ENCODE measurements around the gene OPHN1.

DNA sequence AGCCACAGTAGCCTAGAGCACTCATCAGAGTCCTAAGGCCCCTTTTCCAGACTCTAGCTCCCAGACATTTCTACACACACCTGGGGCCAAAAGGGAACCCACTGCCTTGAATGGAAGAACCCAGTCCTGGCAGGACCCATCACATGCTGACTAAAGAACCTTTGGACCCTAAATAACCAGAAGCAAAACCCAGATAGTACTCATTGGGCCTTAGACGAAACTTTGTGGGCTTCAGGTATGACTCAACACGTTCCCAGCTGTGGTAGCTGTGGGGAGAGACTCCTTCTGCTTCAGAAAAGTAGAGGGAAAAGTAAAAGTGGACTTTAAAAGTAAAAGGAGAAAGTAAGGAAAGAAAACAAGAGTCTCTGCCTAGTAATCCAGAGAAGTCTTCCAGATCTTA is 311.5 kb downstream of the OPHN1 start:
- TF ChIP-seq GATA3 (IDR thresholded peaks at IDR 0.05; ENCODE audit: low read depth, low read length) (no peak), GATA2 (IDR thresholded peaks at IDR 0.05; ENCODE audit: low read depth, low read length) (no peak)

Data from SH-SY5Y (cell line).